ENCODE measurements around the gene SFTA2.

DNA sequence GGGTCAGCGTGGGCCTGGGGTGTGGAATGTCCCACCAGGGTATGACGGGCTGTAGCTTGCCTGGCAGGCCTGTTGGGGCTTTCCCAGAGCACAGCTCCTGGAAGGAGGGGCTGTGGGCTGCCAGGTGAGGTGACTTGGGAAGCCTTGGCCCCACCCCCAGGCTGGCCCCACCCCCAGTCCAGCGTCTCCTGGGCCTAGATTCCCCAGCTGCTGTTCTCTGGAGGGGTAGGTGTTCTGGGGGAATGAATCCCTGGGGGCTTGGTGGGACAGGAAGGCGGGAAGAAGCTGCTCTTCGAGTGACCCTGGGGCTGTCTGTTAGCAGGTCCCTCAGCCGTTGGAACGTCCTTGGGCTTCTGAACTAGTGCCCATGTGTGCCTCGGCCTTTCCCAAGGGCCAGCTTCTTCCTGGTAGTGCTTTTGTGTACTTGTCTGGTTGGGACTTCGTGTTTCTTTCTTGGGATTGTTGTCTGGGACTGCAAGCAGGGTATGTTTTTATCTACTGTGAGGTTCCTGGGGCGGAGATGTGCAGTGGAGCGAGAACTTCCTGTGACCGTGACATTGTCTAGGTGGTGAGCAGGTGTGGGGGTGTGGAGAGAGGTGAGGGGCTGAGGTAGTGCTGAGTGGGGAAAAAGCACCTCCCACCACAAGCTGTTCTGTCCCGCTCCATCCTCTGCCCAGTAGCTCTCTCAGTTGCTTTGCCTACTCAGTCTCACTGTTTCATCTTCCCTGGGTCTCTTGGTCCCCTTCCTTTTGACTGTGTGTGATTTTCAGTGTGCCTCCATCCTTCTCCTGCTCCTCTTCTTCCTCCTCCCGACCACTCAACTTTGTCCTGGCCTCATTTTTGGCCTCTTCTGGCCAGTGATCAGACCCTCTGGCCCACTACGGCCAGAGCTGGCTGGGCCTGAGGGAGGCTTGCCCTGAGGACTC is 48.9 kb downstream of the SFTA2 start:
- TF ChIP-seq, protein P1, sequence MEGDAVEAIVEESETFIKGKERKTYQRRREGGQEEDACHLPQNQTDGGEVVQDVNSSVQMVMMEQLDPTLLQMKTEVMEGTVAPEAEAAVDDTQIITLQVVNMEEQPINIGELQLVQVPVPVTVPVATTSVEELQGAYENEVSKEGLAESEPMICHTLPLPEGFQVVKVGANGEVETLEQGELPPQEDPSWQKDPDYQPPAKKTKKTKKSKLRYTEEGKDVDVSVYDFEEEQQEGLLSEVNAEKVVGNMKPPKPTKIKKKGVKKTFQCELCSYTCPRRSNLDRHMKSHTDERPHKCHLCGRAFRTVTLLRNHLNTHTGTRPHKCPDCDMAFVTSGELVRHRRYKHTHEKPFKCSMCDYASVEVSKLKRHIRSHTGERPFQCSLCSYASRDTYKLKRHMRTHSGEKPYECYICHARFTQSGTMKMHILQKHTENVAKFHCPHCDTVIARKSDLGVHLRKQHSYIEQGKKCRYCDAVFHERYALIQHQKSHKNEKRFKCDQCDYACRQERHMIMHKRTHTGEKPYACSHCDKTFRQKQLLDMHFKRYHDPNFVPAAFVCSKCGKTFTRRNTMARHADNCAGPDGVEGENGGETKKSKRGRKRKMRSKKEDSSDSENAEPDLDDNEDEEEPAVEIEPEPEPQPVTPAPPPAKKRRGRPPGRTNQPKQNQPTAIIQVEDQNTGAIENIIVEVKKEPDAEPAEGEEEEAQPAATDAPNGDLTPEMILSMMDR (IDR thresholded peaks at IDR 0.05) = no peak
- peak in 1 of 2 donors; percentile 5 for TF ChIP-seq POLR2A (IDR thresholded peaks at IDR 0.05)

All from uterus (tissue), 2 donors.